Neuron (in vitro differentiated cells): ENCODE measurements around the gene DNAJB5.
"Not testable (repeated sequence)": the region's sequence is repeated elsewhere in the genome, so short reads cannot be mapped to it uniquely, and the experiment has no call there.

Experiments
- H2AFZ ChIP-seq: one replicate; pipeline ENCODE4 v1.6.1; 2013; ENCODE audit warnings: low read depth, mild to moderate bottlenecking, inconsistent platforms, low read length, moderate library complexity
- H3K27me3 ChIP-seq: one replicate; pipeline ENCODE4 v1.6.1; 2013; ENCODE audit warnings: low read length; ENCODE audit not compliant: insufficient read depth
- H3K36me3 ChIP-seq: one replicate; pipeline ENCODE4 v1.6.1; 2013; ENCODE audit warnings: low read length; ENCODE audit not compliant: insufficient read depth
- H3K4me1 ChIP-seq: one replicate; pipeline ENCODE4 v1.6.1; 2013; ENCODE audit warnings: low read length; ENCODE audit not compliant: insufficient read depth
- H3K4me3 ChIP-seq: 2 replicates; pipeline ENCODE4 v1.5.1; 2013; ENCODE audit warnings: mild to moderate bottlenecking, low read length, moderate library complexity
- H3K9me3 ChIP-seq: one replicate; pipeline ENCODE4 v1.6.1; 2013; ENCODE audit warnings: low read length

The DNAJB5 gene

GRCh38 chr9:34997379-34997781, 7.8 kb downstream of the DNAJB5 start:
- H3K4me1 ChIP-seq = peaks cover 8% of the 10 kb centered on the region
- peaks cover 40% of the 10 kb centered on the region for H3K36me3 ChIP-seq

GRCh38 chr9:34998266-34998665, 8.7 kb downstream of the DNAJB5 start:
- Histone ChIP-seq H3K4me1 (peaks cover 6% of the 10 kb centered on the region), H3K4me3 (no peak overlapping the region), H3K9me3 (no peaks in the 10 kb centered on the region), H3K27me3 (no peaks in the 10 kb centered on the region), H3K36me3 (peaks cover 41% of the 10 kb centered on the region), H2AFZ (no peak overlapping the region)

More at GRCh38 chr9:34997379-34997781, 7.8 kb downstream of the DNAJB5 start:
- H3K9me3 ChIP-seq = no peaks in the 10 kb centered on the region
- no peaks in the 10 kb centered on the region for H3K27me3 ChIP-seq
- no peak overlapping the region for H3K4me3 ChIP-seq
- no peak overlapping the region for H2AFZ ChIP-seq

GRCh38 chr9:34999576-34999975, 10.0 kb downstream of the DNAJB5 start:
- peaks cover 40% of the 10 kb centered on the region for H3K36me3 ChIP-seq
- no peak overlapping the region for H3K4me3 ChIP-seq
- no peaks in the 10 kb centered on the region for H3K9me3 ChIP-seq
- no peaks in the 10 kb centered on the region for H3K27me3 ChIP-seq
- H2AFZ ChIP-seq = no peak overlapping the region
- H3K4me1 ChIP-seq = no peaks in the 10 kb centered on the region

- Histone ChIP-seq H2AFZ (no peak overlapping the region), H3K27me3 (no peaks in the 10 kb centered on the region), H3K9me3 (no peaks in the 10 kb centered on the region), H3K4me1 (no peaks in the 10 kb centered on the region), H3K4me3 (no peak overlapping the region), H3K36me3 (peaks cover 29% of the 10 kb centered on the region)
These were observed 11.2 kb downstream of the DNAJB5 start for GRCh38 chr9:35000535-35001284.

GRCh38 chr9:35001285-35001677, 11.7 kb downstream of the DNAJB5 start:
- Histone ChIP-seq H3K36me3 (peaks cover 24% of the 10 kb centered on the region), H3K9me3 (no peaks in the 10 kb centered on the region), H3K27me3 (no peaks in the 10 kb centered on the region), H3K4me1 (no peaks in the 10 kb centered on the region), H2AFZ (no peak overlapping the region), H3K4me3 (no peak overlapping the region)

GRCh38 chr9:35001803-35002502, 12.4 kb downstream of the DNAJB5 start:
- H3K4me1 ChIP-seq = no peaks in the 10 kb centered on the region
- H3K9me3 ChIP-seq = no peaks in the 10 kb centered on the region
- H3K36me3 ChIP-seq = peaks cover 17% of the 10 kb centered on the region
- no peak overlapping the region for H3K4me3 ChIP-seq
- no peak overlapping the region for H2AFZ ChIP-seq
- H3K27me3 ChIP-seq = no peaks in the 10 kb centered on the region

- Histone ChIP-seq H3K27me3 (no peaks in the 10 kb centered on the region), H3K4me1 (no peaks in the 10 kb centered on the region), H3K36me3 (peaks cover 11% of the 10 kb centered on the region), H2AFZ (no peak overlapping the region), H3K9me3 (no peaks in the 10 kb centered on the region), H3K4me3 (no peak overlapping the region)
These were observed 13.1 kb downstream of the DNAJB5 start for GRCh38 chr9:35002623-35003022.

- not testable (repeated sequence) for H3K4me3 ChIP-seq, H3K27me3 ChIP-seq, H3K4me1 ChIP-seq, H3K9me3 ChIP-seq, H3K36me3 ChIP-seq, H2AFZ ChIP-seq
These were observed 14.8 kb downstream of the DNAJB5 start for GRCh38 chr9:35004299-35004698.

- peaks cover 14% of the 10 kb centered on the region for H3K36me3 ChIP-seq
These were observed 20.9 kb downstream of the DNAJB5 start for GRCh38 chr9:35010351-35010958.

GRCh38 chr9:35014517-35014916, 25.0 kb downstream of the DNAJB5 start:
- H3K9me3 ChIP-seq = peaks cover 11% of the 10 kb centered on the region
- peaks cover 20% of the 10 kb centered on the region for H3K36me3 ChIP-seq
- no peaks in the 10 kb centered on the region for H3K27me3 ChIP-seq
- no peaks in the 10 kb centered on the region for H3K4me1 ChIP-seq
- H3K4me3 ChIP-seq = no peak overlapping the region
- no peak overlapping the region for H2AFZ ChIP-seq

More at GRCh38 chr9:35010351-35010958, 20.9 kb downstream of the DNAJB5 start:
- Histone ChIP-seq H2AFZ (no peak overlapping the region), H3K4me3 (no peak overlapping the region), H3K27me3 (no peaks in the 10 kb centered on the region), H3K4me1 (no peaks in the 10 kb centered on the region), H3K9me3 (peaks cover 8% of the 10 kb centered on the region)

- H3K36me3 ChIP-seq, H3K4me1 ChIP-seq, H3K9me3 ChIP-seq, H3K4me3 ChIP-seq, H3K27me3 ChIP-seq, H2AFZ ChIP-seq: not testable (repeated sequence)
These were observed 33.9 kb downstream of the DNAJB5 start for GRCh38 chr9:35023443-35023842.

- Histone ChIP-seq H3K9me3 (peaks cover 5% of the 10 kb centered on the region), H3K4me1 (no peaks in the 10 kb centered on the region)
These were observed 37.1 kb downstream of the DNAJB5 start for GRCh38 chr9:35026671-35027070.

GRCh38 chr9:35027374-35027773, 37.8 kb downstream of the DNAJB5 start:
- peaks cover 8% of the 10 kb centered on the region for H3K36me3 ChIP-seq
- no peak overlapping the region for H2AFZ ChIP-seq
- peaks cover 6% of the 10 kb centered on the region for H3K9me3 ChIP-seq
- no peak overlapping the region for H3K4me3 ChIP-seq
- no peaks in the 10 kb centered on the region for H3K4me1 ChIP-seq
- H3K27me3 ChIP-seq = no peaks in the 10 kb centered on the region

More at GRCh38 chr9:35026671-35027070, 37.1 kb downstream of the DNAJB5 start:
- Histone ChIP-seq H3K4me3 (no peak overlapping the region), H3K36me3 (peaks cover 6% of the 10 kb centered on the region), H3K27me3 (no peaks in the 10 kb centered on the region), H2AFZ (no peak overlapping the region)
